OCI-LY7 (cell line): ENCODE results near the gene CTTNBP2.

Source experiments
- EZH2phosphoT487 ChIP-seq: fragments of 200-600 bp; sonication (generic); IDR thresholded peaks from 2 replicates; pipeline ENCODE4 v1.6.1; 2018; ENCODE audit warnings: low read depth, borderline replicate concordance, mild to moderate bottlenecking, mixed run types, antibody characterized with exemption, low read length, moderate library complexity, mixed read lengths
- TF ChIP-seq, protein P1 (sequence below): fragments of 200-600 bp; sonication (generic); conservative IDR thresholded peaks from 2 replicates; pipeline ENCODE4 v1.5.1; 2014; ENCODE audit warnings: mild to moderate bottlenecking, antibody characterized with exemption, low read length, moderate library complexity, mixed read lengths

GRCh38 chr7:117769085-117769484 is 104.2 kb downstream of the CTTNBP2 start:
- TF ChIP-seq, protein P1, sequence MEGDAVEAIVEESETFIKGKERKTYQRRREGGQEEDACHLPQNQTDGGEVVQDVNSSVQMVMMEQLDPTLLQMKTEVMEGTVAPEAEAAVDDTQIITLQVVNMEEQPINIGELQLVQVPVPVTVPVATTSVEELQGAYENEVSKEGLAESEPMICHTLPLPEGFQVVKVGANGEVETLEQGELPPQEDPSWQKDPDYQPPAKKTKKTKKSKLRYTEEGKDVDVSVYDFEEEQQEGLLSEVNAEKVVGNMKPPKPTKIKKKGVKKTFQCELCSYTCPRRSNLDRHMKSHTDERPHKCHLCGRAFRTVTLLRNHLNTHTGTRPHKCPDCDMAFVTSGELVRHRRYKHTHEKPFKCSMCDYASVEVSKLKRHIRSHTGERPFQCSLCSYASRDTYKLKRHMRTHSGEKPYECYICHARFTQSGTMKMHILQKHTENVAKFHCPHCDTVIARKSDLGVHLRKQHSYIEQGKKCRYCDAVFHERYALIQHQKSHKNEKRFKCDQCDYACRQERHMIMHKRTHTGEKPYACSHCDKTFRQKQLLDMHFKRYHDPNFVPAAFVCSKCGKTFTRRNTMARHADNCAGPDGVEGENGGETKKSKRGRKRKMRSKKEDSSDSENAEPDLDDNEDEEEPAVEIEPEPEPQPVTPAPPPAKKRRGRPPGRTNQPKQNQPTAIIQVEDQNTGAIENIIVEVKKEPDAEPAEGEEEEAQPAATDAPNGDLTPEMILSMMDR = no peak
- no peak for TF ChIP-seq EZH2phosphoT487
